B cell (primary cell): ENCODE results near the gene SERPINF2. TPM values are rescaled to one million over a fixed set of nuclear protein-coding genes. Genes with fewer than 3 reads are reported as not detected.

ENCODE experiments used
- ATAC-seq: fragments of 200-7000 bp; cut with Tn5 transposase; one replicate; pipeline ENCODE4 v1.10.0; 2021; ENCODE audit warnings: low read depth, mild to moderate bottlenecking, moderate number of reproducible peaks, moderate library complexity
- CTCF ChIA-PET: fragments of 350-600 bp; sonication (Branson Sonifier 250); formaldehyde crosslinking; loops from one replicate; lab custom pipeline; 2021; ENCODE audit warnings: antibody characterized with exemption, inconsistent platforms; lab: Charles Lee
- POLR2A ChIA-PET: fragments of 350-600 bp; sonication (Branson Sonifier 250); formaldehyde crosslinking; loops from one replicate; lab custom pipeline; 2021; ENCODE audit warnings: antibody characterized with exemption; lab: Charles Lee
- DNase-seq: peaks from one replicate; pipeline ENCODE4 v3.0.0; 2013
- H2AFZ ChIP-seq: 2 replicates; pipeline ENCODE4 v1.6.1; 2012; ENCODE audit warnings: mild to moderate bottlenecking, low read depth, low read length; ENCODE audit not compliant: insufficient read depth, poor library complexity, severe bottlenecking
- H3K27ac ChIP-seq, 2 donors: 1 replicate in 1 of 2; 2 replicates in 1 of 2; pipeline ENCODE4 v1.5.1; 2012 to 2013; ENCODE audit warnings: low read length in 2 of 2, mild to moderate bottlenecking in 2 of 2, moderate library complexity in 1 of 2
- H3K27me3 ChIP-seq, 4 experiments: fragments of 200-600 bp in 1 of 4; sonication (generic) in 1 of 4; replicated peaks in 1 of 4; 1 replicate in 2 of 4; 2 replicates in 2 of 4; pipeline versions ENCODE4 v1.6.1 to v1.7.0; 2013 to 2016; ENCODE audit warnings: low read length in 3 of 4, mild to moderate bottlenecking in 2 of 4, mixed read lengths in 1 of 4, moderate library complexity in 1 of 4; ENCODE audit not compliant: insufficient read depth in 4 of 4, control insufficient read depth in 3 of 4; ENCODE audit errors: control extremely low read depth in 1 of 4
- H3K36me3 ChIP-seq, 2 experiments: replicated peaks in 1 of 2; 1 replicate in 1 of 2; 2 replicates in 1 of 2; pipeline versions ENCODE4 v1.6.1 to v1.7.1; 2013; ENCODE audit warnings: low read length in 1 of 2; ENCODE audit not compliant: insufficient read depth in 2 of 2, control insufficient read depth in 1 of 2; ENCODE audit errors: control extremely low read depth in 1 of 2, extremely low read depth in 1 of 2
- H3K4me1 ChIP-seq, 2 donors: fragments of 200-600 bp in 1 of 2; sonication (generic) in 1 of 2; 1 replicate in 1 of 2; 2 replicates in 1 of 2; pipeline versions ENCODE4 v1.5.1 to v1.6.1; 2013 to 2017; ENCODE audit warnings: low read length in 2 of 2; ENCODE audit not compliant: control insufficient read depth in 2 of 2, insufficient read depth in 2 of 2
- H3K4me2 ChIP-seq: replicated peaks from 2 replicates; pipeline ENCODE3; 2012; ENCODE audit warnings: mild to moderate bottlenecking, low read depth, low read length; ENCODE audit not compliant: poor library complexity, severe bottlenecking
- H3K4me3 ChIP-seq, 5 experiments: fragments of 200-600 bp in 1 of 5; sonication (generic) in 1 of 5; 1 replicate in 3 of 5; 2 replicates in 2 of 5; pipeline versions ENCODE4 v1.5.1 to v1.7.0; 2011 to 2016; ENCODE audit warnings: low read length in 4 of 5, mild to moderate bottlenecking in 4 of 5, low read depth in 2 of 5, control low read depth in 1 of 5, moderate library complexity in 1 of 5; ENCODE audit not compliant: insufficient read depth in 1 of 5; ENCODE audit errors: control extremely low read depth in 1 of 5, extremely low read depth in 1 of 5
- H3K79me2 ChIP-seq: fragments of 200-600 bp; sonication (generic); one replicate; pipeline ENCODE4 v1.6.0; 2016; ENCODE audit warnings: low read length; ENCODE audit not compliant: control insufficient read depth, insufficient read depth
- H3K9ac ChIP-seq: fragments of 200-600 bp; sonication (generic); 2 replicates; pipeline ENCODE4 v1.6.1; 2017; ENCODE audit warnings: mild to moderate bottlenecking, low read length, moderate library complexity
- H3K9me3 ChIP-seq, 3 donors: one replicate each; pipeline versions ENCODE4 v1.6.1 to v1.7.1; 2013; ENCODE audit warnings: low read length in 2 of 3; ENCODE audit not compliant: control insufficient read depth in 2 of 3, insufficient read depth in 1 of 3; ENCODE audit errors: control extremely low read depth in 1 of 3
- H4K20me1 ChIP-seq: 2 replicates; pipeline ENCODE4 v1.6.0; 2012; ENCODE audit warnings: mild to moderate bottlenecking, low read length; ENCODE audit not compliant: insufficient read depth, control insufficient read depth, poor library complexity, severe bottlenecking
- H3K27ac Mint-ChIP-seq: one replicate; pipeline ENCODE4 v1.8.0; 2021; ENCODE audit warnings: mixed read lengths
- H3K27me3 Mint-ChIP-seq: one replicate; pipeline ENCODE4 v1.8.0; 2021; ENCODE audit warnings: mixed read lengths
- H3K4me1 Mint-ChIP-seq: one replicate; pipeline ENCODE4 v1.8.0; 2021; ENCODE audit warnings: mixed read lengths
- H3K4me3 Mint-ChIP-seq: one replicate; pipeline ENCODE4 v1.8.0; 2021; ENCODE audit warnings: mixed read lengths
- H3K9me3 Mint-ChIP-seq: one replicate; pipeline ENCODE4 v1.8.0; 2022; ENCODE audit warnings: mixed read lengths; ENCODE audit not compliant: insufficient read depth
- EZH2 ChIP-seq: IDR thresholded peaks from 2 replicates; pipeline ENCODE4 v1.6.1; 2012; ENCODE audit warnings: borderline replicate concordance, low read depth, mild to moderate bottlenecking, moderate library complexity, low read length; ENCODE audit not compliant: insufficient read depth, poor library complexity, severe bottlenecking
- WGBS: methylation state at CpG from one replicate; pipeline ENCODE4 v1.1.5; 2013; ENCODE audit warnings: missing lambda C conversion rate; ENCODE audit not compliant: insufficient coverage; 5-methylcytosine and 5-hydroxymethylcytosine counted together
- intact Hi-C: fragments of 100-400 bp; cut with micrococcal nuclease; formaldehyde crosslinking; loops from one replicate; pipeline ENCODE4 v1.10.0; 2022
- polyA plus RNA-seq: library from polyadenylated mRNA; depleted of rRNA; stranded (reverse); fragments of >200 nt; gene quantifications from 2 replicates; pipeline ENCODE4 v1.2.3, GENCODE V29; 2012
- total RNA-seq, 2 donors: library from RNA; stranded (reverse); fragments of 120-200 nt in 1 of 2; gene quantifications; 1 replicate in 1 of 2; 2 replicates in 1 of 2; pipeline versions ENCODE4 v1.2.3 to v1.2.4, GENCODE V29; 2013 to 2022
- TF ChIP-seq, protein P1 (sequence below): fragments of 200-600 bp; IDR thresholded peaks from one replicate; pipeline ENCODE4 v1.8.0; 2022; ENCODE audit warnings: antibody characterized with exemption, mild to moderate bottlenecking

SERPINF2 gene
- total and polyA plus RNA-seq, 2 donors (not counting 1 experiment from before 2014, with no cell fraction given): 0.97 to 3.9 TPM

DNA sequence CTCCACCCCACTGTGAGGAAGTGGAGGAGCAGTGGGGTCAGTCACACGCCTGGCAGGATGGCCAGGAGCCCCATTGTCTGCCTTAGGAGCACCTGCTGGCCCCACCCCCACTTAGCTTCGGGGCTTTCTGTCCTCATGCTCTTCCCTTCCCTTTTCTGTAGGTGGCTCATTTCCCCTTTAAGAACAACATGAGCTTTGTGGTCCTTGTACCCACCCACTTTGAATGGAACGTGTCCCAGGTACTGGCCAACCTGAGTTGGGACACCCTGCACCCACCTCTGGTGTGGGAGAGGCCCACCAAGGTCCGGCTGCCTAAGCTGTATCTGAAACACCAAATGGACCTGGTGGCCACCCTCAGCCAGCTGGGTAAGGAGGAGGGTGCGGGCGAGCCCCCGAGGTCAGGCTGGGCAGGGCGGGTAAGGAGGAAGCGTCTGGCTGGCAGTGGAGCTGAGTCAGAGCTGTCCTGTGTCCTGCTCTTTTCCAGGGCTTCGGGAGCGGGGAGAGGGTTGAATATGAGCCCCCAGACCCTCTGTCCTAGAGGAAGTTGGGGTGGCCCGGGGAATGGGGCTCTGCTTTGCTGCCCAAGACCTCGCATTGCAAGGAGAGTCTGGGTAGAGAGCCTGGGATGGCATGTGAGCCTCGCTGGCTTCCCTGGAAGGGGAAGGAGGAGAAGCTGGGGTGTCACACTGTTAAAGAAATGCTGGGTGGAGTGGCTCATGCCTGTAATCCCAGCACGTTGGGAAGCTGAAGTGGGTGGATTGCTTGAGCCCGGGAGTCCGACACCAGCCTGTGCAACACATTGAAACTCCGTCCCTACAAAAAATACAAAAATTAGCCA is 10.0 kb downstream of the SERPINF2 start:
- Mint-ChIP-seq H3K27me3 (no peaks in the 10 kb centered on the region), H3K27ac (peak overlapping the region; percentile 82), H3K9me3 (no peaks in the 10 kb centered on the region), H3K4me3 (peak overlapping the region; percentile 67), H3K4me1 (peaks cover 15% of the 10 kb centered on the region)
- H3K36me3 ChIP-seq: no peaks in the 10 kb centered on the region
- H3K79me2 ChIP-seq: no peaks in the 10 kb centered on the region
- peaks cover 10 to 15% of the 10 kb centered on the region in 2 donors for H3K4me1 ChIP-seq
- intact Hi-C loops: loop anchor here (1.0 kb wide), 2 partner anchors 12 to 30 kb away; no protein-coding TSS in a partner anchor
- H3K9ac ChIP-seq: peak overlapping the region; percentile 20
- 26% methylated on average over 13 of the region's 18 CpGs for WGBS
- H3K27ac ChIP-seq: peak overlapping the region in 1 of 2 donors; percentile 6
- H4K20me1 ChIP-seq: no peaks in the 10 kb centered on the region
- H2AFZ ChIP-seq: peak overlapping the region; percentile 61
- ChIA-PET POLR2A (interaction anchor here (0.5 to 2.5 kb wide), 8 partner anchors 10 to 176 kb away, joined by 4 to 17 read pairs (median 6); partner anchors contain the start of genes SERPINF1 and WDR81), CTCF (interaction anchor here (0.7 to 3.6 kb wide), 11 partner anchors 8 to 84 kb away, joined by 3 to 58 read pairs (median 7); partner anchors contain the start of genes RPA1 and SMYD4)
- H3K27me3 ChIP-seq: no peaks in the 10 kb centered on the region
- peak overlapping the region in 2 of 5 experiments; percentile 17 to 21 for H3K4me3 ChIP-seq
- peak; percentile 75 for DNase-seq
- ATAC-seq: peak; percentile 82
- peak overlapping the region; percentile 72 for H3K4me2 ChIP-seq
- no peaks in the 10 kb centered on the region for H3K9me3 ChIP-seq
- TF ChIP-seq, protein P1, sequence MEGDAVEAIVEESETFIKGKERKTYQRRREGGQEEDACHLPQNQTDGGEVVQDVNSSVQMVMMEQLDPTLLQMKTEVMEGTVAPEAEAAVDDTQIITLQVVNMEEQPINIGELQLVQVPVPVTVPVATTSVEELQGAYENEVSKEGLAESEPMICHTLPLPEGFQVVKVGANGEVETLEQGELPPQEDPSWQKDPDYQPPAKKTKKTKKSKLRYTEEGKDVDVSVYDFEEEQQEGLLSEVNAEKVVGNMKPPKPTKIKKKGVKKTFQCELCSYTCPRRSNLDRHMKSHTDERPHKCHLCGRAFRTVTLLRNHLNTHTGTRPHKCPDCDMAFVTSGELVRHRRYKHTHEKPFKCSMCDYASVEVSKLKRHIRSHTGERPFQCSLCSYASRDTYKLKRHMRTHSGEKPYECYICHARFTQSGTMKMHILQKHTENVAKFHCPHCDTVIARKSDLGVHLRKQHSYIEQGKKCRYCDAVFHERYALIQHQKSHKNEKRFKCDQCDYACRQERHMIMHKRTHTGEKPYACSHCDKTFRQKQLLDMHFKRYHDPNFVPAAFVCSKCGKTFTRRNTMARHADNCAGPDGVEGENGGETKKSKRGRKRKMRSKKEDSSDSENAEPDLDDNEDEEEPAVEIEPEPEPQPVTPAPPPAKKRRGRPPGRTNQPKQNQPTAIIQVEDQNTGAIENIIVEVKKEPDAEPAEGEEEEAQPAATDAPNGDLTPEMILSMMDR: no peak
- no peak for TF ChIP-seq EZH2
